GM23338 (cell line): ENCODE data around the gene TMEM138. TPM values are rescaled to one million over a fixed set of nuclear protein-coding genes. Genes with fewer than 3 reads are reported as not detected.

Experiments
- ATAC-seq: fragments of 200-7000 bp; cut with Tn5 transposase; 3 replicates; pipeline ENCODE4 v1.9.1; 2020
- DNase-seq: peaks from one replicate; pipeline ENCODE4 v3.0.0-alpha.2; 2015; ENCODE audit warnings: low spot score
- H2AFZ ChIP-seq: fragments of 200-600 bp; sonication (generic); 2 replicates; pipeline ENCODE4 v1.8.0; 2016; ENCODE audit warnings: antibody characterized with exemption, mild to moderate bottlenecking, moderate library complexity
- H3F3A ChIP-seq: fragments of 200-600 bp; sonication (generic); replicated peaks from 2 replicates; pipeline ENCODE4 v1.8.0; 2017; ENCODE audit warnings: antibody characterized with exemption, mixed run types, low read depth
- H3K27ac ChIP-seq: fragments of 200-600 bp; sonication (generic); 2 replicates; pipeline ENCODE4 v1.6.1; 2016; ENCODE audit warnings: low read depth
- H3K27me3 ChIP-seq: fragments of 200-600 bp; sonication (generic); 2 replicates; pipeline ENCODE4 v1.8.0; 2016; ENCODE audit warnings: mild to moderate bottlenecking, mixed run types, moderate library complexity; ENCODE audit not compliant: insufficient read depth
- H3K36me3 ChIP-seq: fragments of 200-600 bp; sonication (generic); 2 replicates; pipeline ENCODE4 v1.8.0; 2016; ENCODE audit warnings: mild to moderate bottlenecking; ENCODE audit not compliant: insufficient read depth
- H3K4me1 ChIP-seq: fragments of 200-600 bp; sonication (generic); 2 replicates; pipeline ENCODE4 v1.8.0; 2016; ENCODE audit warnings: mild to moderate bottlenecking, moderate library complexity; ENCODE audit not compliant: insufficient read depth
- H3K4me2 ChIP-seq: fragments of 200-600 bp; sonication (generic); 2 replicates; pipeline ENCODE4 v1.7.1; 2017; ENCODE audit warnings: mixed run types
- H3K4me3 ChIP-seq: fragments of 200-600 bp; sonication (generic); 2 replicates; pipeline ENCODE4 v1.6.1; 2016; ENCODE audit warnings: mixed run types
- H3K79me2 ChIP-seq: fragments of 200-600 bp; sonication (generic); replicated peaks from 2 replicates; pipeline ENCODE4 v1.8.0; 2017; ENCODE audit warnings: mild to moderate bottlenecking; ENCODE audit not compliant: insufficient read depth
- H3K9me2 ChIP-seq: fragments of 200-600 bp; sonication (generic); 2 replicates; pipeline ENCODE4 v1.8.0; 2017; ENCODE audit not compliant: insufficient read depth
- H4K20me1 ChIP-seq: fragments of 200-600 bp; sonication (generic); replicated peaks from 2 replicates; pipeline ENCODE4 v1.8.0; 2017; ENCODE audit warnings: mild to moderate bottlenecking; ENCODE audit not compliant: insufficient read depth
- H3K27ac Mint-ChIP-seq: 2 replicates; pipeline ENCODE4 v1.8.0; 2020; ENCODE audit warnings: inconsistent platforms, mild to moderate bottlenecking, moderate library complexity, mixed read lengths
- H3K27me3 Mint-ChIP-seq: 3 replicates; pipeline ENCODE4 v1.8.0; 2022; ENCODE audit warnings: low read depth, mild to moderate bottlenecking, moderate library complexity, mixed read lengths, inconsistent platforms; ENCODE audit not compliant: insufficient read depth, poor library complexity
- H3K36me3 Mint-ChIP-seq: 3 replicates; pipeline ENCODE4 v1.8.0; 2021; ENCODE audit warnings: low read depth, mild to moderate bottlenecking, inconsistent platforms, moderate library complexity, mixed read lengths
- H3K4me1 Mint-ChIP-seq: 3 replicates; pipeline ENCODE4 v1.8.0; 2020; ENCODE audit warnings: mild to moderate bottlenecking, inconsistent platforms, mixed read lengths
- H3K4me3 Mint-ChIP-seq: 3 replicates; pipeline ENCODE4 v1.8.0; 2021; ENCODE audit warnings: moderate library complexity, mild to moderate bottlenecking, inconsistent platforms, mixed read lengths
- H3K9me3 Mint-ChIP-seq: 3 replicates; pipeline ENCODE4 v1.8.0; 2020; ENCODE audit warnings: moderate library complexity, mild to moderate bottlenecking, inconsistent platforms, mixed read lengths
- CREB1 ChIP-seq: fragments of 250-450 bp; sonication (Bioruptor Pico); IDR thresholded peaks from 2 replicates; pipeline ENCODE4 v1.5.0; 2020; ENCODE audit warnings: low read depth, mild to moderate bottlenecking, moderate library complexity
- EZH2 ChIP-seq: fragments of 200-600 bp; sonication (generic); IDR thresholded peaks from one replicate; pipeline ENCODE4 v1.8.0; 2017; ENCODE audit warnings: antibody characterized with exemption, mild to moderate bottlenecking, low read depth; ENCODE audit not compliant: unreplicated experiment
- EZH2phosphoT487 ChIP-seq: fragments of 200-600 bp; sonication (generic); IDR thresholded peaks from one replicate; pipeline ENCODE4 v1.8.1; 2018; ENCODE audit warnings: antibody characterized with exemption; ENCODE audit not compliant: unreplicated experiment
- JUNB ChIP-seq: IDR thresholded peaks from one replicate; pipeline ENCODE4 v1.6.1; 2016; ENCODE audit warnings: antibody characterized with exemption; ENCODE audit not compliant: unreplicated experiment
- NANOG ChIP-seq: IDR thresholded peaks from 2 replicates; pipeline ENCODE4 v1.6.1; 2016; ENCODE audit warnings: antibody characterized with exemption, borderline replicate concordance
- POLR2AphosphoS5 ChIP-seq: IDR thresholded peaks from 2 replicates; pipeline ENCODE4 v1.6.1; 2016; ENCODE audit warnings: antibody characterized with exemption, low read depth
- STAT1 ChIP-seq: IDR thresholded peaks from one replicate; pipeline ENCODE4 v1.6.1; 2016; ENCODE audit warnings: antibody characterized with exemption; ENCODE audit not compliant: unreplicated experiment
- ZNF114 ChIP-seq: fragments of 250-450 bp; sonication (Bioruptor Pico); IDR thresholded peaks from 2 replicates; pipeline ENCODE4 v1.5.0; 2020; ENCODE audit warnings: mild to moderate bottlenecking, moderate library complexity
- ZNF331 ChIP-seq: fragments of 250-450 bp; sonication (Bioruptor Pico); IDR thresholded peaks from 2 replicates; pipeline ENCODE4 v1.5.0; 2020; ENCODE audit warnings: low read depth, mild to moderate bottlenecking, moderate library complexity
- polyA plus RNA-seq: library from polyadenylated mRNA; unstranded; fragments of >200 nt; fragmentation: Nextera tagmentation; extraction: Ambion mirVana; gene quantifications from 2 replicates; pipeline ENCODE4 v1.2.1, GENCODE V29; 2016
- total RNA-seq: library from RNA; depleted of rRNA; stranded (reverse); fragments of >200 nt; shearing (Covaris generic); gene quantifications from 2 replicates; pipeline ENCODE4 v1.2.3, GENCODE V29; 2014
- TF ChIP-seq, protein P1 (sequence below), 2 experiments: fragments of 200-600 bp in 1 of 2; sonication (generic) in 1 of 2; conservative IDR thresholded peaks; 2 replicates each; pipeline versions ENCODE4 v1.5.1 to v1.6.1; 2016 to 2017; ENCODE audit warnings: antibody characterized with exemption in 2 of 2, low read depth in 2 of 2, mild to moderate bottlenecking in 2 of 2, moderate library complexity in 1 of 2
- TF ChIP-seq, protein P2 (sequence below): IDR thresholded peaks from one replicate; pipeline ENCODE4 v1.6.1; 2018; ENCODE audit warnings: antibody characterized with exemption; ENCODE audit not compliant: unreplicated experiment
- TF ChIP-seq, protein P3 (sequence below): IDR thresholded peaks from 2 replicates; pipeline ENCODE4 v1.6.1; 2016; ENCODE audit warnings: antibody characterized with exemption
- TF ChIP-seq, protein P4 (sequence below): fragments of 250-450 bp; sonication (Bioruptor Pico); IDR thresholded peaks from 2 replicates; pipeline ENCODE4 v1.5.0; 2020; ENCODE audit warnings: mild to moderate bottlenecking, moderate library complexity

TMEM138 gene
- total and polyA plus RNA-seq, 2 experiments from 2014 or later, result 30.2 to 32.1 TPM

DNA sequence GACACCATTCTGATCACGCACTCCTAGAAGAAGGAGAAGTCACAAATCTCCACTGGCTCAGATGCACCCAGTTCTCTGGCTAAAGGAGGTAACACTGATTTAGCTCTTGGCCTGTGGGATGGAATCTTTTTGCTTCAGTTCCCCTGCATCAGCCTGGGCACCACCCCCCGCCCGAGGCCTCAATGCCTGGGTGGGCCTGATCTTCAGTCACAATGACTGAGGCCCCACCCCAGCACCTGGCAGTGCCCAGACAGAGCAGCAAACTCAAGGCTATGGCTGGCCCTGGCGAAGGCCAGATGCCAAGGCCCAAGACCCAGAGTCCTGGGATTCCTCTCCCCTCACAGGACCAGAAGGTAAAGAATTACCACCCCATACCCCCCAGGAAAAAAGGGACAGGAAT lies 5.5 kb upstream of the TMEM138 start:
- peaks cover 9% of the 10 kb centered on the region for H3K4me1 Mint-ChIP-seq
- no peak overlapping the region for H3K4me3 Mint-ChIP-seq
- Histone ChIP-seq H3K79me2 (peaks cover 16% of the 10 kb centered on the region), H3K4me1 (peaks cover 7% of the 10 kb centered on the region), H3F3A (no peaks in the 10 kb centered on the region; the same call in 1 of the 2 replicates), H3K4me3 (no peak overlapping the region), H4K20me1 (0 out of 2 replicates have a peak, but pooled peaks cover 4% of the 10 kb centered on the region), H3K27me3 (no peaks in the 10 kb centered on the region), H3K9me2 (no peaks in the 10 kb centered on the region), H2AFZ (no peak overlapping the region), H3K27ac (no peak overlapping the region), H3K4me2 (no peak overlapping the region), H3K36me3 (no peaks in the 10 kb centered on the region)
- no peaks in the 10 kb centered on the region for H3K27me3 Mint-ChIP-seq
- H3K27ac Mint-ChIP-seq, result no peak overlapping the region
- H3K36me3 Mint-ChIP-seq, result peaks cover 11% of the 10 kb centered on the region
- no peak for ATAC-seq
- no peak for DNase-seq
- no peaks in the 10 kb centered on the region for H3K9me3 Mint-ChIP-seq
- TF ChIP-seq, protein P1, sequence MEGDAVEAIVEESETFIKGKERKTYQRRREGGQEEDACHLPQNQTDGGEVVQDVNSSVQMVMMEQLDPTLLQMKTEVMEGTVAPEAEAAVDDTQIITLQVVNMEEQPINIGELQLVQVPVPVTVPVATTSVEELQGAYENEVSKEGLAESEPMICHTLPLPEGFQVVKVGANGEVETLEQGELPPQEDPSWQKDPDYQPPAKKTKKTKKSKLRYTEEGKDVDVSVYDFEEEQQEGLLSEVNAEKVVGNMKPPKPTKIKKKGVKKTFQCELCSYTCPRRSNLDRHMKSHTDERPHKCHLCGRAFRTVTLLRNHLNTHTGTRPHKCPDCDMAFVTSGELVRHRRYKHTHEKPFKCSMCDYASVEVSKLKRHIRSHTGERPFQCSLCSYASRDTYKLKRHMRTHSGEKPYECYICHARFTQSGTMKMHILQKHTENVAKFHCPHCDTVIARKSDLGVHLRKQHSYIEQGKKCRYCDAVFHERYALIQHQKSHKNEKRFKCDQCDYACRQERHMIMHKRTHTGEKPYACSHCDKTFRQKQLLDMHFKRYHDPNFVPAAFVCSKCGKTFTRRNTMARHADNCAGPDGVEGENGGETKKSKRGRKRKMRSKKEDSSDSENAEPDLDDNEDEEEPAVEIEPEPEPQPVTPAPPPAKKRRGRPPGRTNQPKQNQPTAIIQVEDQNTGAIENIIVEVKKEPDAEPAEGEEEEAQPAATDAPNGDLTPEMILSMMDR (conservative IDR thresholded peaks at IDR 0.05; ENCODE audit: low read depth in 2 of 2), result no peak
- TF ChIP-seq ZNF331 (CRISPR knock-in tag) (no peak), JUNB (no peak), STAT1 (no peak), ZNF114 (CRISPR knock-in tag) (no peak), CREB1 (CRISPR knock-in tag) (no peak), EZH2phosphoT487 (no peak), POLR2AphosphoS5 (no peak), NANOG (no peak), EZH2 (no peak)
- TF ChIP-seq, protein P2, sequence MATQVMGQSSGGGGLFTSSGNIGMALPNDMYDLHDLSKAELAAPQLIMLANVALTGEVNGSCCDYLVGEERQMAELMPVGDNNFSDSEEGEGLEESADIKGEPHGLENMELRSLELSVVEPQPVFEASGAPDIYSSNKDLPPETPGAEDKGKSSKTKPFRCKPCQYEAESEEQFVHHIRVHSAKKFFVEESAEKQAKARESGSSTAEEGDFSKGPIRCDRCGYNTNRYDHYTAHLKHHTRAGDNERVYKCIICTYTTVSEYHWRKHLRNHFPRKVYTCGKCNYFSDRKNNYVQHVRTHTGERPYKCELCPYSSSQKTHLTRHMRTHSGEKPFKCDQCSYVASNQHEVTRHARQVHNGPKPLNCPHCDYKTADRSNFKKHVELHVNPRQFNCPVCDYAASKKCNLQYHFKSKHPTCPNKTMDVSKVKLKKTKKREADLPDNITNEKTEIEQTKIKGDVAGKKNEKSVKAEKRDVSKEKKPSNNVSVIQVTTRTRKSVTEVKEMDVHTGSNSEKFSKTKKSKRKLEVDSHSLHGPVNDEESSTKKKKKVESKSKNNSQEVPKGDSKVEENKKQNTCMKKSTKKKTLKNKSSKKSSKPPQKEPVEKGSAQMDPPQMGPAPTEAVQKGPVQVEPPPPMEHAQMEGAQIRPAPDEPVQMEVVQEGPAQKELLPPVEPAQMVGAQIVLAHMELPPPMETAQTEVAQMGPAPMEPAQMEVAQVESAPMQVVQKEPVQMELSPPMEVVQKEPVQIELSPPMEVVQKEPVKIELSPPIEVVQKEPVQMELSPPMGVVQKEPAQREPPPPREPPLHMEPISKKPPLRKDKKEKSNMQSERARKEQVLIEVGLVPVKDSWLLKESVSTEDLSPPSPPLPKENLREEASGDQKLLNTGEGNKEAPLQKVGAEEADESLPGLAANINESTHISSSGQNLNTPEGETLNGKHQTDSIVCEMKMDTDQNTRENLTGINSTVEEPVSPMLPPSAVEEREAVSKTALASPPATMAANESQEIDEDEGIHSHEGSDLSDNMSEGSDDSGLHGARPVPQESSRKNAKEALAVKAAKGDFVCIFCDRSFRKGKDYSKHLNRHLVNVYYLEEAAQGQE, result no peak
- TF ChIP-seq, protein P3, sequence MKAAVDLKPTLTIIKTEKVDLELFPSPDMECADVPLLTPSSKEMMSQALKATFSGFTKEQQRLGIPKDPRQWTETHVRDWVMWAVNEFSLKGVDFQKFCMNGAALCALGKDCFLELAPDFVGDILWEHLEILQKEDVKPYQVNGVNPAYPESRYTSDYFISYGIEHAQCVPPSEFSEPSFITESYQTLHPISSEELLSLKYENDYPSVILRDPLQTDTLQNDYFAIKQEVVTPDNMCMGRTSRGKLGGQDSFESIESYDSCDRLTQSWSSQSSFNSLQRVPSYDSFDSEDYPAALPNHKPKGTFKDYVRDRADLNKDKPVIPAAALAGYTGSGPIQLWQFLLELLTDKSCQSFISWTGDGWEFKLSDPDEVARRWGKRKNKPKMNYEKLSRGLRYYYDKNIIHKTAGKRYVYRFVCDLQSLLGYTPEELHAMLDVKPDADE, result no peak
- TF ChIP-seq, protein P4, sequence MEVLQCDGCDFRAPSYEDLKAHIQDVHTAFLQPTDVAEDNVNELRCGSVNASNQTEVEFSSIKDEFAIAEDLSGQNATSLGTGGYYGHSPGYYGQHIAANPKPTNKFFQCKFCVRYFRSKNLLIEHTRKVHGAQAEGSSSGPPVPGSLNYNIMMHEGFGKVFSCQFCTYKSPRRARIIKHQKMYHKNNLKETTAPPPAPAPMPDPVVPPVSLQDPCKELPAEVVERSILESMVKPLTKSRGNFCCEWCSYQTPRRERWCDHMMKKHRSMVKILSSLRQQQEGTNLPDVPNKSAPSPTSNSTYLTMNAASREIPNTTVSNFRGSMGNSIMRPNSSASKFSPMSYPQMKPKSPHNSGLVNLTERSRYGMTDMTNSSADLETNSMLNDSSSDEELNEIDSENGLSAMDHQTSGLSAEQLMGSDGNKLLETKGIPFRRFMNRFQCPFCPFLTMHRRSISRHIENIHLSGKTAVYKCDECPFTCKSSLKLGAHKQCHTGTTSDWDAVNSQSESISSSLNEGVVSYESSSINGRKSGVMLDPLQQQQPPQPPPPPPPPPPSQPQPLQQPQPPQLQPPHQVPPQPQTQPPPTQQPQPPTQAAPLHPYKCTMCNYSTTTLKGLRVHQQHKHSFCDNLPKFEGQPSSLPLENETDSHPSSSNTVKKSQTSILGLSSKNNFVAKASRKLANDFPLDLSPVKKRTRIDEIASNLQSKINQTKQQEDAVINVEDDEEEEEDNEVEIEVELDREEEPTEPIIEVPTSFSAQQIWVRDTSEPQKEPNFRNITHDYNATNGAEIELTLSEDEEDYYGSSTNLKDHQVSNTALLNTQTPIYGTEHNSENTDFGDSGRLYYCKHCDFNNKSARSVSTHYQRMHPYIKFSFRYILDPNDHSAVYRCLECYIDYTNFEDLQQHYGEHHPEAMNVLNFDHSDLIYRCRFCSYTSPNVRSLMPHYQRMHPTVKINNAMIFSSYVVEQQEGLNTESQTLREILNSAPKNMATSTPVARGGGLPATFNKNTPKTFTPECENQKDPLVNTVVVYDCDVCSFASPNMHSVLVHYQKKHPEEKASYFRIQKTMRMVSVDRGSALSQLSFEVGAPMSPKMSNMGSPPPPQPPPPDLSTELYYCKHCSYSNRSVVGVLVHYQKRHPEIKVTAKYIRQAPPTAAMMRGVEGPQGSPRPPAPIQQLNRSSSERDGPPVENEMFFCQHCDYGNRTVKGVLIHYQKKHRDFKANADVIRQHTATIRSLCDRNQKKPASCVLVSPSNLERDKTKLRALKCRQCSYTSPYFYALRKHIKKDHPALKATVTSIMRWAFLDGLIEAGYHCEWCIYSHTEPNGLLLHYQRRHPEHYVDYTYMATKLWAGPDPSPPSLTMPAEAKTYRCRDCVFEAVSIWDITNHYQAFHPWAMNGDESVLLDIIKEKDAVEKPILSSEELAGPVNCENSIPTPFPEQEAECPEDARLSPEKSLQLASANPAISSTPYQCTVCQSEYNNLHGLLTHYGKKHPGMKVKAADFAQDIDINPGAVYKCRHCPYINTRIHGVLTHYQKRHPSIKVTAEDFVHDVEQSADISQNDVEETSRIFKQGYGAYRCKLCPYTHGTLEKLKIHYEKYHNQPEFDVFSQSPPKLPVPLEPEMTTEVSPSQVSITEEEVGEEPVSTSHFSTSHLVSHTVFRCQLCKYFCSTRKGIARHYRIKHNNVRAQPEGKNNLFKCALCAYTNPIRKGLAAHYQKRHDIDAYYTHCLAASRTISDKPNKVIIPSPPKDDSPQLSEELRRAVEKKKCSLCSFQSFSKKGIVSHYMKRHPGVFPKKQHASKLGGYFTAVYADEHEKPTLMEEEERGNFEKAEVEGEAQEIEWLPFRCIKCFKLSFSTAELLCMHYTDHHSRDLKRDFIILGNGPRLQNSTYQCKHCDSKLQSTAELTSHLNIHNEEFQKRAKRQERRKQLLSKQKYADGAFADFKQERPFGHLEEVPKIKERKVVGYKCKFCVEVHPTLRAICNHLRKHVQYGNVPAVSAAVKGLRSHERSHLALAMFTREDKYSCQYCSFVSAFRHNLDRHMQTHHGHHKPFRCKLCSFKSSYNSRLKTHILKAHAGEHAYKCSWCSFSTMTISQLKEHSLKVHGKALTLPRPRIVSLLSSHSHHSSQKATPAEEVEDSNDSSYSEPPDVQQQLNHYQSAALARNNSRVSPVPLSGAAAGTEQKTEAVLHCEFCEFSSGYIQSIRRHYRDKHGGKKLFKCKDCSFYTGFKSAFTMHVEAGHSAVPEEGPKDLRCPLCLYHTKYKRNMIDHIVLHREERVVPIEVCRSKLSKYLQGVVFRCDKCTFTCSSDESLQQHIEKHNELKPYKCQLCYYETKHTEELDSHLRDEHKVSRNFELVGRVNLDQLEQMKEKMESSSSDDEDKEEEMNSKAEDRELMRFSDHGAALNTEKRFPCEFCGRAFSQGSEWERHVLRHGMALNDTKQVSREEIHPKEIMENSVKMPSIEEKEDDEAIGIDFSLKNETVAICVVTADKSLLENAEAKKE (CRISPR knock-in tag), result no peak
